ENCODE results near the gene TMTC4.
"Not testable (repeated sequence)": the region's sequence is repeated elsewhere in the genome, so short reads cannot be mapped to it uniquely, and the experiment has no call there.

Gene TMTC4

GRCh38 chr13:100619940-100620339 lies 54.7 kb downstream of the TMTC4 start:
- Mint-ChIP-seq H3K4me3 (no peak overlapping the region), H3K36me3 (peaks cover 45% of the 10 kb centered on the region), H3K27ac (no peak overlapping the region), H3K9me3 (no peaks in the 10 kb centered on the region), H3K27me3 (no peaks in the 10 kb centered on the region), H3K4me1 (no peaks in the 10 kb centered on the region)
- ATAC-seq = no peak

GRCh38 chr13:100618897-100619296 lies 55.7 kb downstream of the TMTC4 start:
- H3K27ac Mint-ChIP-seq, H3K9me3 Mint-ChIP-seq, H3K27me3 Mint-ChIP-seq, ATAC-seq, H3K4me3 Mint-ChIP-seq, H3K4me1 Mint-ChIP-seq: not testable (repeated sequence)
- H3K36me3 Mint-ChIP-seq = peaks cover 35% of the 10 kb centered on the region

- no peak overlapping the region for H3K4me3 Mint-ChIP-seq
- H3K36me3 Mint-ChIP-seq = peaks cover 6% of the 10 kb centered on the region
- peaks cover 2% of the 10 kb centered on the region for H3K9me3 Mint-ChIP-seq
- H3K27ac Mint-ChIP-seq = peak overlapping the region; percentile 67
- H3K4me1 Mint-ChIP-seq = peaks cover 39% of the 10 kb centered on the region
- H3K27me3 Mint-ChIP-seq = no peaks in the 10 kb centered on the region
- ATAC-seq = no peak
Measured at GRCh38 chr13:100613031-100613430, 61.6 kb downstream of the TMTC4 start.

GRCh38 chr13:100611678-100612492 lies 62.7 kb downstream of the TMTC4 start:
- Mint-ChIP-seq H3K27me3 (no peaks in the 10 kb centered on the region), H3K4me1 (peaks cover 42% of the 10 kb centered on the region), H3K4me3 (peak overlapping the region; percentile 12), H3K27ac (peak overlapping the region; percentile 67), H3K9me3 (peaks cover 3% of the 10 kb centered on the region), H3K36me3 (peaks cover 9% of the 10 kb centered on the region)
- ATAC-seq = no peak

GRCh38 chr13:100610391-100611347 lies 63.9 kb downstream of the TMTC4 start:
- Mint-ChIP-seq H3K27ac (peak overlapping the region; percentile 92), H3K36me3 (peaks cover 14% of the 10 kb centered on the region), H3K4me1 (peaks cover 42% of the 10 kb centered on the region), H3K27me3 (no peaks in the 10 kb centered on the region), H3K4me3 (peak overlapping the region; percentile 54), H3K9me3 (peaks cover 3% of the 10 kb centered on the region)
- peak; percentile 87 for ATAC-seq

GRCh38 chr13:100608906-100609305 lies 65.7 kb downstream of the TMTC4 start:
- peak overlapping the region; percentile 92 for H3K27ac Mint-ChIP-seq
- H3K9me3 Mint-ChIP-seq = peaks cover 3% of the 10 kb centered on the region
- peaks cover 42% of the 10 kb centered on the region for H3K4me1 Mint-ChIP-seq
- peak; percentile 69 for ATAC-seq
- H3K36me3 Mint-ChIP-seq = peaks cover 14% of the 10 kb centered on the region
- no peaks in the 10 kb centered on the region for H3K27me3 Mint-ChIP-seq
- no peak overlapping the region for H3K4me3 Mint-ChIP-seq

- Mint-ChIP-seq H3K4me3 (no peak overlapping the region), H3K36me3 (peaks cover 19% of the 10 kb centered on the region), H3K4me1 (peaks cover 42% of the 10 kb centered on the region), H3K27ac (peak overlapping the region; percentile 92), H3K9me3 (peaks cover 3% of the 10 kb centered on the region), H3K27me3 (no peaks in the 10 kb centered on the region)
- no peak for ATAC-seq
Measured at GRCh38 chr13:100608489-100608888, 66.1 kb downstream of the TMTC4 start.

GRCh38 chr13:100604918-100605710 lies 69.5 kb downstream of the TMTC4 start:
- peaks cover 3% of the 10 kb centered on the region for H3K9me3 Mint-ChIP-seq
- peaks cover 31% of the 10 kb centered on the region for H3K36me3 Mint-ChIP-seq
- H3K27me3 Mint-ChIP-seq = no peaks in the 10 kb centered on the region
- ATAC-seq = no peak
- H3K4me1 Mint-ChIP-seq = peaks cover 20% of the 10 kb centered on the region
- no peak overlapping the region for H3K4me3 Mint-ChIP-seq
- H3K27ac Mint-ChIP-seq = no peak overlapping the region

- H3K27ac Mint-ChIP-seq = no peak overlapping the region
- H3K4me1 Mint-ChIP-seq = no peaks in the 10 kb centered on the region
- H3K9me3 Mint-ChIP-seq = no peaks in the 10 kb centered on the region
Measured at GRCh38 chr13:100602493-100603111, 72.0 kb downstream of the TMTC4 start.

GRCh38 chr13:100601716-100602115 lies 72.9 kb downstream of the TMTC4 start:
- no peaks in the 10 kb centered on the region for H3K9me3 Mint-ChIP-seq
- no peak overlapping the region for H3K27ac Mint-ChIP-seq
- no peak overlapping the region for H3K4me3 Mint-ChIP-seq
- no peak for ATAC-seq
- H3K4me1 Mint-ChIP-seq = no peaks in the 10 kb centered on the region
- H3K27me3 Mint-ChIP-seq = no peaks in the 10 kb centered on the region
- H3K36me3 Mint-ChIP-seq = peaks cover 22% of the 10 kb centered on the region

More at GRCh38 chr13:100602493-100603111, 72.0 kb downstream of the TMTC4 start:
- no peak for ATAC-seq
- Mint-ChIP-seq H3K27me3 (no peaks in the 10 kb centered on the region), H3K4me3 (no peak overlapping the region), H3K36me3 (peaks cover 22% of the 10 kb centered on the region)

- Mint-ChIP-seq H3K4me1 (no peaks in the 10 kb centered on the region), H3K4me3 (no peak overlapping the region), H3K9me3 (no peaks in the 10 kb centered on the region), H3K36me3 (peaks cover 17% of the 10 kb centered on the region), H3K27ac (no peak overlapping the region), H3K27me3 (no peaks in the 10 kb centered on the region)
- ATAC-seq = no peak
Measured at GRCh38 chr13:100600915-100601314, 73.7 kb downstream of the TMTC4 start.

GRCh38 chr13:100600461-100600860 lies 74.1 kb downstream of the TMTC4 start:
- ATAC-seq = no peak
- Mint-ChIP-seq H3K36me3 (peaks cover 17% of the 10 kb centered on the region), H3K27ac (no peak overlapping the region), H3K4me3 (no peak overlapping the region), H3K9me3 (no peaks in the 10 kb centered on the region), H3K4me1 (no peaks in the 10 kb centered on the region), H3K27me3 (no peaks in the 10 kb centered on the region)

- no peak for ATAC-seq
- Mint-ChIP-seq H3K9me3 (no peaks in the 10 kb centered on the region), H3K27ac (no peak overlapping the region), H3K4me1 (no peaks in the 10 kb centered on the region), H3K36me3 (peaks cover under 1% of the 10 kb centered on the region), H3K27me3 (no peaks in the 10 kb centered on the region), H3K4me3 (no peak overlapping the region)
Measured at GRCh38 chr13:100597253-100597652, 77.3 kb downstream of the TMTC4 start.

- Mint-ChIP-seq H3K4me1 (no peaks in the 10 kb centered on the region), H3K9me3 (no peaks in the 10 kb centered on the region), H3K27ac (no peak overlapping the region), H3K36me3 (no peaks in the 10 kb centered on the region), H3K4me3 (no peak overlapping the region), H3K27me3 (no peaks in the 10 kb centered on the region)
- ATAC-seq = no peak
Measured at GRCh38 chr13:100596516-100596915, 78.1 kb downstream of the TMTC4 start.

Data from stimulated activated memory B cell treated with anti-CD40 and anti-IgM and Interleukin-4, amounts not matched to agents 10 μg/mL and 1 μg/mL and 100 μg/mL, for 72 hours (primary cell).